Ectodermal cell (in vitro differentiated cells): ENCODE data around the gene ADAMTS18.

Experiments used
- H3K27ac ChIP-seq: 2 replicates; pipeline ENCODE4 v1.7.0; 2013; ENCODE audit warnings: mild to moderate bottlenecking, low read depth, low read length; ENCODE audit not compliant: insufficient read depth, poor library complexity, severe bottlenecking
- H3K27me3 ChIP-seq: 2 replicates; pipeline ENCODE4 v1.7.0; 2013; ENCODE audit warnings: mild to moderate bottlenecking, low read length; ENCODE audit not compliant: insufficient read depth, control insufficient read depth, poor library complexity, severe bottlenecking
- H3K36me3 ChIP-seq: one replicate; pipeline ENCODE4 v1.7.0; 2013; ENCODE audit warnings: low read length; ENCODE audit not compliant: control insufficient read depth, insufficient read depth
- H3K4me1 ChIP-seq: one replicate; pipeline ENCODE4 v1.7.0; 2013; ENCODE audit warnings: low read length; ENCODE audit not compliant: control insufficient read depth, insufficient read depth
- H3K4me3 ChIP-seq: 2 replicates; pipeline ENCODE4 v1.7.0; 2013; ENCODE audit warnings: low read depth, low read length, control low read depth; ENCODE audit not compliant: insufficient read depth
- H3K9me3 ChIP-seq: 2 replicates; pipeline ENCODE4 v1.7.0; 2013; ENCODE audit warnings: mild to moderate bottlenecking, low read length, moderate library complexity; ENCODE audit not compliant: control insufficient read depth
- WGBS, 2 experiments: methylation state at CpG; one replicate each; pipeline ENCODE4 v1.1.7; 2013; ENCODE audit warnings: missing lambda C conversion rate in 2 of 2; 5-methylcytosine and 5-hydroxymethylcytosine counted together

ADAMTS18 gene

GRCh38 chr16:77414752-77415231, 20.0 kb downstream of the ADAMTS18 start:
- H3K9me3 ChIP-seq = no peaks in the 10 kb centered on the region
- 94 to 96% methylated on average over 2 of the region's 2 CpGs for WGBS, 2 experiments
- no peaks in the 10 kb centered on the region for H3K36me3 ChIP-seq
- H3K27me3 ChIP-seq = no peaks in the 10 kb centered on the region
- no peaks in the 10 kb centered on the region for H3K4me1 ChIP-seq
- H3K4me3 ChIP-seq = no peak overlapping the region
- no peak overlapping the region for H3K27ac ChIP-seq

- WGBS, 2 experiments = 96% methylated on average over 4 of the region's 4 CpGs
Measured at GRCh38 chr16:77410449-77410848, 24.4 kb downstream of the ADAMTS18 start.

GRCh38 chr16:77409311-77409710, 25.5 kb downstream of the ADAMTS18 start:
- H3K36me3 ChIP-seq = no peaks in the 10 kb centered on the region
- H3K4me3 ChIP-seq = no peak overlapping the region
- 93 to 94% methylated on average over 5 of the region's 5 CpGs for WGBS, 2 experiments
- H3K4me1 ChIP-seq = no peaks in the 10 kb centered on the region
- H3K9me3 ChIP-seq = no peaks in the 10 kb centered on the region
- H3K27me3 ChIP-seq = no peaks in the 10 kb centered on the region
- no peak overlapping the region for H3K27ac ChIP-seq

More at GRCh38 chr16:77410449-77410848, 24.4 kb downstream of the ADAMTS18 start:
- Histone ChIP-seq H3K4me1 (no peaks in the 10 kb centered on the region), H3K27me3 (no peaks in the 10 kb centered on the region), H3K27ac (no peak overlapping the region), H3K4me3 (no peak overlapping the region), H3K36me3 (no peaks in the 10 kb centered on the region), H3K9me3 (no peaks in the 10 kb centered on the region)

- H3K4me1 ChIP-seq = no peaks in the 10 kb centered on the region
- H3K27me3 ChIP-seq = no peaks in the 10 kb centered on the region
- no peak overlapping the region for H3K4me3 ChIP-seq
- H3K27ac ChIP-seq = no peak overlapping the region
- no peaks in the 10 kb centered on the region for H3K9me3 ChIP-seq
- H3K36me3 ChIP-seq = no peaks in the 10 kb centered on the region
Measured at GRCh38 chr16:77408607-77409006, 26.2 kb downstream of the ADAMTS18 start.

- no peak overlapping the region for H3K4me3 ChIP-seq
- 86 to 91% methylated on average over 1 of the region's 1 CpG for WGBS, 2 experiments
- no peak overlapping the region for H3K27ac ChIP-seq
- H3K36me3 ChIP-seq = no peaks in the 10 kb centered on the region
- no peaks in the 10 kb centered on the region for H3K27me3 ChIP-seq
- H3K9me3 ChIP-seq = no peaks in the 10 kb centered on the region
- H3K4me1 ChIP-seq = no peaks in the 10 kb centered on the region
Measured at GRCh38 chr16:77406680-77407079, 28.2 kb downstream of the ADAMTS18 start.

GRCh38 chr16:77404775-77405174, 30.1 kb downstream of the ADAMTS18 start:
- H3K9me3 ChIP-seq = no peaks in the 10 kb centered on the region
- no peaks in the 10 kb centered on the region for H3K4me1 ChIP-seq
- H3K27ac ChIP-seq = no peak overlapping the region
- no peak overlapping the region for H3K4me3 ChIP-seq
- no peaks in the 10 kb centered on the region for H3K27me3 ChIP-seq
- no peaks in the 10 kb centered on the region for H3K36me3 ChIP-seq
- WGBS, 2 experiments = 88 to 94% methylated on average over 1 of the region's 1 CpG

- WGBS, 2 experiments = 33 to 39% methylated on average over 1 to 2 of the region's 2 CpGs
- Histone ChIP-seq H3K27ac (no peak overlapping the region), H3K9me3 (no peaks in the 10 kb centered on the region), H3K4me3 (no peak overlapping the region), H3K36me3 (no peaks in the 10 kb centered on the region), H3K27me3 (no peaks in the 10 kb centered on the region), H3K4me1 (no peaks in the 10 kb centered on the region)
Measured at GRCh38 chr16:77403732-77404131, 31.1 kb downstream of the ADAMTS18 start.

- Histone ChIP-seq H3K4me3 (no peak overlapping the region), H3K36me3 (no peaks in the 10 kb centered on the region), H3K4me1 (no peaks in the 10 kb centered on the region), H3K27ac (no peak overlapping the region), H3K9me3 (no peaks in the 10 kb centered on the region), H3K27me3 (no peaks in the 10 kb centered on the region)
- 97 to 100% methylated on average over 1 to 2 of the region's 2 CpGs for WGBS, 2 experiments
Measured at GRCh38 chr16:77402672-77403071, 32.2 kb downstream of the ADAMTS18 start.

GRCh38 chr16:77402118-77402517, 32.7 kb downstream of the ADAMTS18 start:
- no peaks in the 10 kb centered on the region for H3K4me1 ChIP-seq
- H3K4me3 ChIP-seq = no peak overlapping the region
- H3K9me3 ChIP-seq = no peaks in the 10 kb centered on the region
- no peaks in the 10 kb centered on the region for H3K27me3 ChIP-seq
- no peak overlapping the region for H3K27ac ChIP-seq
- H3K36me3 ChIP-seq = no peaks in the 10 kb centered on the region
- WGBS, 2 experiments = 85 to 87% methylated on average over 5 to 6 of the region's 6 CpGs

GRCh38 chr16:77399546-77399945, 35.3 kb downstream of the ADAMTS18 start:
- Histone ChIP-seq H3K36me3 (no peaks in the 10 kb centered on the region), H3K4me1 (no peaks in the 10 kb centered on the region), H3K9me3 (no peaks in the 10 kb centered on the region), H3K27ac (no peak overlapping the region), H3K4me3 (no peak overlapping the region), H3K27me3 (no peaks in the 10 kb centered on the region)
- 91 to 97% methylated on average over 2 of the region's 2 CpGs for WGBS, 2 experiments

- Histone ChIP-seq H3K9me3 (no peaks in the 10 kb centered on the region), H3K4me1 (no peaks in the 10 kb centered on the region), H3K4me3 (no peak overlapping the region), H3K27me3 (no peaks in the 10 kb centered on the region), H3K27ac (no peak overlapping the region), H3K36me3 (no peaks in the 10 kb centered on the region)
- WGBS, 2 experiments = 94 to 97% methylated on average over 1 of the region's 1 CpG
Measured at GRCh38 chr16:77399066-77399465, 35.8 kb downstream of the ADAMTS18 start.
